ENCODE results near the gene DSTN.

DNA sequence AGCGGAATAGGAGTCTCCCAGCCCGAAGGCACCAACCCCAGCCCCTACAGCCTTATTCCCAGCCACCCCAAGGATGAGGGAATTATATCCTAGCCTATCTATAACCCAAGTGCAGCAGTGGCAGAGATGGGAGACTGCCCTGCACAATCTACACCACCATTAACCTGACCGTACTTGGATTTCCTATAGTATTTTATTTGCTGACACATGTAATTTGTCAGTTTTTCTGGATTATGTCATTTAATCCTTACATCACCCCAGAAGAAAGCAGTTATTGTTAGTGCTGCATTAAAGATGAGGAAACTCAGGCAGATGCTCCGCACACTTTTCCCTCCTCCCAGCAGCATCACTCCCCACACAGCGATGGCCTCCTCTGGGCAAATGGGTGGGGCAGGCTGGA is 44.7 kb upstream of the DSTN start:
- TF ChIP-seq CTCF (IDR thresholded peaks at IDR 0.05): no peak
- TF ChIP-seq POLR2AphosphoS5 (IDR thresholded peaks at IDR 0.05): no peak

Measured in stomach (tissue), 4 donors.